ENCODE results near the gene TDP1. TPM values are rescaled to one million over a fixed set of nuclear protein-coding genes. Genes with fewer than 3 reads are reported as not detected.
A peak's percentile ranks its signal among the peaks of the same experiment; 100 is the strongest.

Gene TDP1
- total and polyA plus RNA-seq, 7 donors, result 1.7 to 13.1 (median 4.4) TPM

- no peak overlapping the region for H3K27ac ChIP-seq
- no peaks in the 10 kb centered on the region for H3K36me3 ChIP-seq (ENCODE audit: insufficient read depth in 1 of 2, low read depth in 1 of 2)
- no peaks in the 10 kb centered on the region for H3K4me1 ChIP-seq
- H3K4me3 ChIP-seq, result no peak overlapping the region
- DNase-seq (no peak), ATAC-seq (no peak)
- H3K27me3 ChIP-seq (ENCODE audit: insufficient read depth in 3 of 3, low read length in 2 of 3), result no peaks in the 10 kb centered on the region
- intact Hi-C loops (cut with DNase I), result no loop called here
- TF ChIP-seq, protein P1, sequence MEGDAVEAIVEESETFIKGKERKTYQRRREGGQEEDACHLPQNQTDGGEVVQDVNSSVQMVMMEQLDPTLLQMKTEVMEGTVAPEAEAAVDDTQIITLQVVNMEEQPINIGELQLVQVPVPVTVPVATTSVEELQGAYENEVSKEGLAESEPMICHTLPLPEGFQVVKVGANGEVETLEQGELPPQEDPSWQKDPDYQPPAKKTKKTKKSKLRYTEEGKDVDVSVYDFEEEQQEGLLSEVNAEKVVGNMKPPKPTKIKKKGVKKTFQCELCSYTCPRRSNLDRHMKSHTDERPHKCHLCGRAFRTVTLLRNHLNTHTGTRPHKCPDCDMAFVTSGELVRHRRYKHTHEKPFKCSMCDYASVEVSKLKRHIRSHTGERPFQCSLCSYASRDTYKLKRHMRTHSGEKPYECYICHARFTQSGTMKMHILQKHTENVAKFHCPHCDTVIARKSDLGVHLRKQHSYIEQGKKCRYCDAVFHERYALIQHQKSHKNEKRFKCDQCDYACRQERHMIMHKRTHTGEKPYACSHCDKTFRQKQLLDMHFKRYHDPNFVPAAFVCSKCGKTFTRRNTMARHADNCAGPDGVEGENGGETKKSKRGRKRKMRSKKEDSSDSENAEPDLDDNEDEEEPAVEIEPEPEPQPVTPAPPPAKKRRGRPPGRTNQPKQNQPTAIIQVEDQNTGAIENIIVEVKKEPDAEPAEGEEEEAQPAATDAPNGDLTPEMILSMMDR (IDR thresholded peaks at IDR 0.05), result no peak
- WGBS, 3 donors, result 93 to 96% (median 93%) methylated on average over 3 of the region's 3 CpGs
- no peaks in the 10 kb centered on the region for H3K9me3 ChIP-seq
Observed at GRCh38 chr14:89921346-89921745, 34.4 kb upstream of the TDP1 start.

- Histone ChIP-seq H3K27ac (no peak overlapping the region), H3K4me3 (no peak overlapping the region), H3K36me3 (ENCODE audit: insufficient read depth in 1 of 2, low read depth in 1 of 2) (no peaks in the 10 kb centered on the region), H3K4me1 (no peaks in the 10 kb centered on the region), H3K27me3 (ENCODE audit: insufficient read depth in 3 of 3, low read length in 2 of 3) (no peaks in the 10 kb centered on the region), H3K9me3 (no peaks in the 10 kb centered on the region)
- intact Hi-C loops (cut with DNase I), result no loop called here
- ATAC-seq (no peak), DNase-seq (no peak)
- TF ChIP-seq, protein P1 (IDR thresholded peaks at IDR 0.05), result no peak
- 91 to 92% (median 91%) methylated on average over 6 of the region's 6 CpGs for WGBS, 3 donors
Observed at GRCh38 chr14:89922031-89922907, 33.5 kb upstream of the TDP1 start.

DNA sequence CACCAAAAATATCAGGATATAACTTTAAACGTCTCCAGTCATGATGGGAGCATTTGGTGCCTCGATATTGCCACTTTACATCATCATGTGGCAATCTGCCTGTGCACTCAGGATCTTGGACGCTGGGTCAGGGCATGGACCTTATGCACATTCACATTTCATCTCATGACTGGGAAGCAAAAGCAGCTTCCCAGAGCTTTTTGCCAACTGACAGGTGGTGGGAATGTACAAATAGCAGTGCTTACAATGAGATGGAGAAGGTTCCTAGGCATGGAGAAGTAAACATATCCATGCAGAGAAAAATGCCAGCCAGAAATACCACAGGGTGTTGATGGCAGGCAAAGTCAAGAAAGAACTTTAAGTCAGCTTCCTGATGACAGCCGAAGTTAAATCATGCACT lies 31.5 kb upstream of the TDP1 start:
- Histone ChIP-seq H3K4me3 (no peak overlapping the region), H3K4me1 (no peaks in the 10 kb centered on the region), H3K9me3 (no peaks in the 10 kb centered on the region), H3K27me3 (ENCODE audit: insufficient read depth in 3 of 3, low read length in 2 of 3) (no peaks in the 10 kb centered on the region), H3K36me3 (ENCODE audit: insufficient read depth in 1 of 2, low read depth in 1 of 2) (no peaks in the 10 kb centered on the region), H3K27ac (no peak overlapping the region)
- TF ChIP-seq, protein P1 (IDR thresholded peaks at IDR 0.05), result no peak
- intact Hi-C loops (cut with DNase I), result no loop called here
- ATAC-seq, result peak in 2 of 4 donors; percentile 20 to 33
- no peak for DNase-seq
- WGBS, 3 donors, result 26 to 31% (median 30%) methylated on average over 4 of the region's 4 CpGs

- no peaks in the 10 kb centered on the region for H3K27me3 ChIP-seq (ENCODE audit: insufficient read depth in 3 of 3, low read length in 2 of 3)
- TF ChIP-seq, protein P1 (IDR thresholded peaks at IDR 0.05), result no peak
- WGBS, 3 donors, result 28 to 59% (median 35%) methylated on average over 1 of the region's 1 CpG
- intact Hi-C loops (cut with DNase I), result no loop called here
- DNase-seq (no peak), ATAC-seq (no peak)
- H3K27ac ChIP-seq, result no peak overlapping the region
- no peak overlapping the region for H3K4me3 ChIP-seq
- no peaks in the 10 kb centered on the region for H3K4me1 ChIP-seq
- peaks cover under 1 to 8% of the 10 kb centered on the region in 2 donors for H3K36me3 ChIP-seq (ENCODE audit: insufficient read depth in 1 of 2, low read depth in 1 of 2)
- H3K9me3 ChIP-seq, result no peaks in the 10 kb centered on the region
Observed at GRCh38 chr14:89926694-89927093, 29.0 kb upstream of the TDP1 start.
